ENCODE data around the gene NOD1.
"Not testable (repeated sequence)": the region's sequence is repeated elsewhere in the genome, so short reads cannot be mapped to it uniquely, and the experiment has no call there.

The NOD1 gene

GRCh38 chr7:30412782-30413504, 65.6 kb downstream of the NOD1 start:
- DNase-seq (ENCODE audit: low read depth): peak; percentile 41

GRCh38 chr7:30411897-30412296, 66.7 kb downstream of the NOD1 start:
- DNase-seq (ENCODE audit: low read depth): no peak

GRCh38 chr7:30411173-30411572, 67.4 kb downstream of the NOD1 start:
- no peak for DNase-seq (ENCODE audit: low read depth)

- no peak for DNase-seq (ENCODE audit: low read depth)
Observed at GRCh38 chr7:30406664-30407425, 71.7 kb downstream of the NOD1 start.

- no peak for DNase-seq (ENCODE audit: low read depth)
Observed at GRCh38 chr7:30405179-30405578, 73.4 kb downstream of the NOD1 start.

GRCh38 chr7:30403477-30403876, 75.1 kb downstream of the NOD1 start:
- DNase-seq (ENCODE audit: low read depth): no peak

GRCh38 chr7:30396389-30396788, 82.2 kb downstream of the NOD1 start:
- no peak for DNase-seq (ENCODE audit: low read depth)

- no peak for DNase-seq (ENCODE audit: low read depth)
Observed at GRCh38 chr7:30395676-30396075, 82.9 kb downstream of the NOD1 start.

- no peak for DNase-seq (ENCODE audit: low read depth)
Observed at GRCh38 chr7:30391806-30392205, 86.8 kb downstream of the NOD1 start.

- DNase-seq (ENCODE audit: low read depth): no peak
Observed at GRCh38 chr7:30390736-30391636, 87.6 kb downstream of the NOD1 start.

GRCh38 chr7:30389791-30390190, 88.8 kb downstream of the NOD1 start:
- DNase-seq (ENCODE audit: low read depth): no peak

- DNase-seq (ENCODE audit: low read depth): no peak
Observed at GRCh38 chr7:30382607-30383006, 96.0 kb downstream of the NOD1 start.

- DNase-seq (ENCODE audit: low read depth): not testable (repeated sequence)
Observed at GRCh38 chr7:30380824-30381223, 97.8 kb downstream of the NOD1 start.

- DNase-seq (ENCODE audit: low read depth): no peak
Observed at GRCh38 chr7:30380294-30380693, 98.3 kb downstream of the NOD1 start.

- no peak for DNase-seq (ENCODE audit: low read depth)
Observed at GRCh38 chr7:30379741-30380140, 98.8 kb downstream of the NOD1 start.

GRCh38 chr7:30379131-30379530, 99.5 kb downstream of the NOD1 start:
- peak; percentile 19 for DNase-seq (ENCODE audit: low read depth)

- DNase-seq (ENCODE audit: low read depth): no peak
Observed at GRCh38 chr7:30378275-30378674, 100.3 kb downstream of the NOD1 start.

Measured in GM04503 (cell line).